AG09309 (cell line): Measurements from ENCODE around the gene TMEM235.

Experiments used
- DNase-seq: peaks from one replicate; pipeline ENCODE4 v3.0.0-alpha.2; 2010; ENCODE audit warnings: low read depth
- H3K4me3 ChIP-seq: 2 replicates; pipeline ENCODE4 v1.5.1; 2011; ENCODE audit warnings: mild to moderate bottlenecking, low read depth, low read length, moderate library complexity; ENCODE audit not compliant: control insufficient read depth
- CTCF ChIP-seq: IDR thresholded peaks from 2 replicates; pipeline ENCODE4 v1.5.1; 2011; ENCODE audit warnings: mild to moderate bottlenecking, low read depth, low read length, inconsistent platforms; ENCODE audit not compliant: insufficient read depth, control insufficient read depth; ENCODE audit errors: missing control alignments

TMEM235 gene

GRCh38 chr17:78247304-78247703 lies 15.9 kb downstream of the TMEM235 start:
- DNase-seq = no peak
- H3K4me3 ChIP-seq = no peak overlapping the region
- TF ChIP-seq CTCF = no peak

DNA sequence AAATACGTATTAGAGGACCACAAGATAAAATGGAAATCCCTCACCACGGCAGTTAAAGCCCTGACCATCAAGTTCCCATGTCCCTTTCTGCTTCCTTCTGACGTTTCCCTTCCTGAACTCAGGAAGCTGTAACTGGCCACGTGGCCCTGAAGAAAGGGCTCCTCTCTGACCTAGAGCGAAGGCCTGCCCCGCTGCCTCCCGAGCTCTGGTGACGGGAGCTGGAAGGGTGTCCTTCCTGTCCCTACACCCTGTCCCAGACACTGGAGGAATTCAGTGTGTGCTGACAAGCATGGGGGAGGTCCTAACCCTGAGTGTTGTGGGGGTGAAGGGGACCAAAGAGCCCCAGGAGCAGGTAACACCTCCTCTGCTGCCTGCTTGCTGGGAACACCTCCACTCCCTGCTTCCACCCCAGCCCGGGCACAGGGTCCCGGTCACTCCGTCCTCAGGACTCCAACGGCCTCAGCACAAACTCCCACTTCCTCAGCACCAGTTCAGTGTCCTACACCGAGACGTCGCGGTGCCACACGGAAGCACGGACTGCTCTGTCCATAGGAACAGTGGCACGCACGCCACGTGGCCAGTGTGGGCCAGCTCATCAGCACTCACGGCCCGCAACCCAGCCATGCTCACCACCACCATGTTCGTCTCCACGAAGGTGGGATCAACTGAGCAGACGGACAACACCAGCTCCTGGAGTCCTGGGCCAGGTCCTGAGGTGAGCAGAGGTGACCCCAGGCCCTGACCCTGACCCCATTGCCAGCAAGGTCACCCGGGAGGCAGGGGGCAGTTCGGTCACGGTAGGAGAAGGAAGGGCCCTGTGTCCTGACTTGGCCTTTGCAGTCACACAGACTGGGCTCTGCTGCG lies 16.9 kb downstream of the TMEM235 start:
- TF ChIP-seq CTCF = no peak
- no peak for DNase-seq
- no peak overlapping the region for H3K4me3 ChIP-seq

- TF ChIP-seq CTCF = no peak
- no peak for DNase-seq
- no peak overlapping the region for H3K4me3 ChIP-seq
These were observed 17.8 kb downstream of the TMEM235 start for GRCh38 chr17:78249074-78249817.

DNA sequence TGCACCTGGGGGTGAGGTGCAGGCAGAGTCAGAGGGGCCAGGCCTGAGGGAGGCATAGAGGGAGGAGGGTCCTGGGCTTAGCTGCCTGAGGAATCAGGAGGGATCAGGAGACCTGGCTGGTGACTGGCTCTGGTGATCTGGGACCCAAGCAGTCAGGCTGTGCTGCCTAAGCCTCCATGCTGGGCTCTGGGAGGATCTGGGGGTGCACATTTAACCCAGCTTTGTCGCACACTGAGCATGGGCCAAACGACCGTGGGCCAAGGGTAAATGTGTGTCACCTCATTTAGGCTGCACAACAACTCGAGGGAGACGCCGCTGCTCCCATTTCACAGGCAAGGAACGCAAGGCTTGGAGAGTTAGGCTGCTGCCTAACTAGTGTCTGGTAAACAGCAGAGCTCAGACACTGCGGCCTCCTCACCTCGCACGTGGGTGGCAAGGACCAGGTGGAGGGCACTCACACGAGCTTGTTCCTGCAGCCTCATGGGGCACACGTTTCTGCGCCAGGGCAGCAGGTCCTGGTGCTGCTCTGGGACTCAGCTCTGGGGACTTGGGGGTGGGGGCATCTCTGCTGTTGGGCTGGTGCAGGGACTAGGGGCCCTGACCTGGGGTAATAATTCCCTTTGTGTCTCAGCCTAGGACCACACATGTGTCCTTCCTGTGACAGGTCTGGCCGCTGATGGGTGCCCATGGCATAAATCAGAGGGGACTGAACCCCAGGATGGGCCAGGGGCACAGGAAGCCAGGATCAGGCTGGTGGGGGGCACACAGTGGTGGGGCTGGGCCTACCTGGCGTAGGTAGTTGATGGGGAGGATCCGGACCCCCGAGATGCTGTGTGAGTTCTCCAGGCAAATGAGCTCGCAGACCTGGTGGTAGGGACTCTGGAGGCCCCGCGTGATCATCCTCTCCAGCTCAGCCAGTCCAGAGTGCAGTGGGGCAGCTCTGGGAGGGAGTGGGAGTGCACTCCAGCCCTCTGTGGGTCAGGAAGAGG lies 18.7 kb downstream of the TMEM235 start:
- no peak for TF ChIP-seq CTCF
- H3K4me3 ChIP-seq = no peak overlapping the region
- no peak for DNase-seq

DNA sequence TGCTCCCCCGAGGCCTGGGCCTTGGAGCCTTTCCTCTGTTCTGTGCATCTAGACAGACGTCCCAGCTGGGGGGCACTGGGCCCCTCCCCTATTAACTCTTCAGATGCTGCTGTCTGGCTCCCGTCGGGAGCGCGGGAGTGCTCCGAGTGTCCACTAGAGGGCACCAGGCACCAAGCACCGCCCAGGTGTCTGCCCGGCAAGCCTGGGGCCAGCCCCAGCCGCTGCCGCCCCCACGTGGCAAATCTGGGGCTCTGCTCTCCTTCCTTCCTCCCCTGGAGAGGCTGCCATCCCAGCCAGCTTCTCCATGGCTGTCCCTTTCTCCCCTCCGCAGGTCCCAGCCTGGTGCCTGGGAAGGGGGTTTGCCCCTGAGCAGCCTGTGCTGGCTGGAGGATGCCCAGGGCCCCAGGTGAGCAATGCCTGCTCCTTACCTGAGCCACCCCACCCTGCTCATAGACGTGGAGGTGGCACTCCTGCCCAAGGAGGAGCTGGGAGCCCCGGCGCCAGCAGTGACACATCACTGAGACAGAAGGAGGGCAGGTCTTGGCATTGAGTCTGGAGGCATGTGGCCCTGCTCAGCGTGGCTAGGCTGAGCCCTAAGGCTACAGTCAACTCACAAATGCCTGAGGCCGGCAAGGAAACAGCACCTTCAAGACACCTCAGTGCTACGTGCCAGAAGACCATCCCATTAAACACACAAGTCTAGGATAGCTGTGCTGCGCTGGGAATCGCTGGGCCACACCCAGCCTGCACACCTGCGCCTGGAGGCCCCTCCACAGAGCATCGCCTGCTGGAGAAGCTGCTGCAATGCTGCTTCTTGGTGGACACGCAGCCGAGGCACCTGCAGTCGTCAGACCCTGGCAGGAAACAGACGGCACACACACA lies 19.7 kb downstream of the TMEM235 start:
- no peak for DNase-seq
- TF ChIP-seq CTCF = peak; percentile 100
- no peak overlapping the region for H3K4me3 ChIP-seq

DNA sequence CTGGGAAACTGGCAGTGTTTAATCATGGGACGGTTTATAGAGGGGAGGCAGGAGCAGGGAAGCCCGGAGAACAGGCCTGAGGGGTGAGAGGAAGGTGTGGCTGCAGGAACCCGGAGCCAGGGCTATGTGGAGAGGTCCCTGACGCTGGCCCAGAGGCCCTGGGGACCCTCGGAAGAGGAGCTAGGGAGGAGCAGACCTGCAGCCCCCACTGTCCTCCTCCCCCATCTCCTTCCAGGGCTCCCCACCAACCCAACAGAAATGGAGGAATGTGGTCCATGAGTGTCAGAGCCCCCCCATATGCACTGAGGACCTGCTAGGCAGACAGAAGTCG lies 20.3 kb downstream of the TMEM235 start:
- DNase-seq = no peak
- H3K4me3 ChIP-seq = no peak overlapping the region
- TF ChIP-seq CTCF = no peak
